SK-N-SH treated with all-trans-retinoic acid at 6 μM for 48 hours (cell line): Measurements from ENCODE around the gene GRAMD2B.

Experiments
- ARNTL ChIP-seq: fragments of 450-650 bp; formaldehyde crosslinking; IDR thresholded peaks from 2 replicates; pipeline ENCODE4 v1.5.0; 2020; ENCODE audit warnings: low read depth, mild to moderate bottlenecking, moderate library complexity, borderline replicate concordance
- CSDC2 ChIP-seq: fragments of 250-450 bp; sonication (Bioruptor Pico); IDR thresholded peaks from 2 replicates; pipeline ENCODE4 v1.5.0; 2020; ENCODE audit warnings: mild to moderate bottlenecking, moderate library complexity
- GLIS3 ChIP-seq: fragments of 250-450 bp; sonication (Bioruptor Pico); IDR thresholded peaks from 2 replicates; pipeline ENCODE4 v1.5.0; 2020; ENCODE audit warnings: mild to moderate bottlenecking, moderate library complexity
- OSR1 ChIP-seq: fragments of 250-450 bp; sonication (Bioruptor Pico); IDR thresholded peaks from 2 replicates; pipeline ENCODE4 v1.8.0; 2022; ENCODE audit warnings: moderate library complexity, mild to moderate bottlenecking, inconsistent platforms
- TOX ChIP-seq: fragments of 250-450 bp; sonication (Bioruptor Pico); IDR thresholded peaks from 2 replicates; pipeline ENCODE4 v1.8.0; 2021; ENCODE audit warnings: mild to moderate bottlenecking, moderate library complexity, borderline replicate concordance
- ZC3H10 ChIP-seq: fragments of 250-450 bp; sonication (Bioruptor Pico); IDR thresholded peaks from 2 replicates; pipeline ENCODE4 v1.5.1; 2021; ENCODE audit warnings: mild to moderate bottlenecking, moderate library complexity
- ZFP30 ChIP-seq: fragments of 450-650 bp; formaldehyde crosslinking; IDR thresholded peaks from 2 replicates; pipeline ENCODE4 v1.5.0; 2022; ENCODE audit warnings: mild to moderate bottlenecking, moderate library complexity
- ZNF565 ChIP-seq: fragments of 450-650 bp; formaldehyde crosslinking; conservative IDR thresholded peaks from 2 replicates; pipeline ENCODE4 v1.5.0; 2020; ENCODE audit warnings: low read depth, mild to moderate bottlenecking, moderate library complexity
- ZNF70 ChIP-seq: fragments of 450-650 bp; formaldehyde crosslinking; IDR thresholded peaks from 2 replicates; pipeline ENCODE4 v1.5.0; 2020; ENCODE audit warnings: mild to moderate bottlenecking, moderate library complexity
- TF ChIP-seq, protein P1 (sequence below): fragments of 250-450 bp; sonication (Bioruptor Pico); IDR thresholded peaks from 2 replicates; pipeline ENCODE4 v1.5.1; 2020; ENCODE audit warnings: low read depth, mild to moderate bottlenecking, moderate library complexity
- TF ChIP-seq, protein P2 (sequence below): fragments of 250-450 bp; sonication (Bioruptor Pico); IDR thresholded peaks from 2 replicates; pipeline ENCODE4 v1.8.0; 2021; ENCODE audit warnings: low read depth, mild to moderate bottlenecking, moderate library complexity, borderline replicate concordance

DNA sequence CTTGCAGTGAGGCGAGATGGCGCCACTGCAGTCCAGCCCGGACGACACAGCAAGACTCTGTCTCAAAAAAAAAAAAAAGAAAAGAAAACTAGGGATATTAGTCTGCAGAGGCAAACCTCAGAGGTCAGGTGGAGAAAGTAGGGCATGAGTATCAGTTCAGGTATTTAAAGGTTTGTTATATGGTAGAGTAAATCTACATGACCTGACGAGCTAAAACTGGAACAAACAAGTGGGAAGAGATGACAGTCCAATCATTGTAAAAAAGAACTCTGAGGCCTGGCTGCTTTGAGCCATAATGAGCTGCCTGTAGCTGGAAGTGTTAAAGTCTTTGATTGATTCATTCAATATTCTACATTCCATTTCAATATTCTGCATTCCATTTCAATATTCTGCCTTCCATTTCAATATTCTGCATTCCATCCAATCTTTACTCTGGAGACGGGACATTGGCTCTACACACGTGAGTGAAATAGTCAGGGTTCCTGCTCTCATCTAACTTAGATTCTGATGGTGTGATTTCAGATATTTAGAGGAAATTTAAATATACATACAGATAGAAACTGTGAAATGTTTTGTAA, 28.9 kb upstream of the GRAMD2B start:
- TF ChIP-seq ZC3H10 (CRISPR knock-in tag): no peak
- TF ChIP-seq, protein P1, sequence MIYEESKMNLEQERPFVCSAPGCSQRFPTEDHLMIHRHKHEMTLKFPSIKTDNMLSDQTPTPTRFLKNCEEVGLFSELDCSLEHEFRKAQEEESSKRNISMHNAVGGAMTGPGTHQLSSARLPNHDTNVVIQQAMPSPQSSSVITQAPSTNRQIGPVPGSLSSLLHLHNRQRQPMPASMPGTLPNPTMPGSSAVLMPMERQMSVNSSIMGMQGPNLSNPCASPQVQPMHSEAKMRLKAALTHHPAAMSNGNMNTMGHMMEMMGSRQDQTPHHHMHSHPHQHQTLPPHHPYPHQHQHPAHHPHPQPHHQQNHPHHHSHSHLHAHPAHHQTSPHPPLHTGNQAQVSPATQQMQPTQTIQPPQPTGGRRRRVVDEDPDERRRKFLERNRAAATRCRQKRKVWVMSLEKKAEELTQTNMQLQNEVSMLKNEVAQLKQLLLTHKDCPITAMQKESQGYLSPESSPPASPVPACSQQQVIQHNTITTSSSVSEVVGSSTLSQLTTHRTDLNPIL (CRISPR knock-in tag): no peak
- TF ChIP-seq, protein P2, sequence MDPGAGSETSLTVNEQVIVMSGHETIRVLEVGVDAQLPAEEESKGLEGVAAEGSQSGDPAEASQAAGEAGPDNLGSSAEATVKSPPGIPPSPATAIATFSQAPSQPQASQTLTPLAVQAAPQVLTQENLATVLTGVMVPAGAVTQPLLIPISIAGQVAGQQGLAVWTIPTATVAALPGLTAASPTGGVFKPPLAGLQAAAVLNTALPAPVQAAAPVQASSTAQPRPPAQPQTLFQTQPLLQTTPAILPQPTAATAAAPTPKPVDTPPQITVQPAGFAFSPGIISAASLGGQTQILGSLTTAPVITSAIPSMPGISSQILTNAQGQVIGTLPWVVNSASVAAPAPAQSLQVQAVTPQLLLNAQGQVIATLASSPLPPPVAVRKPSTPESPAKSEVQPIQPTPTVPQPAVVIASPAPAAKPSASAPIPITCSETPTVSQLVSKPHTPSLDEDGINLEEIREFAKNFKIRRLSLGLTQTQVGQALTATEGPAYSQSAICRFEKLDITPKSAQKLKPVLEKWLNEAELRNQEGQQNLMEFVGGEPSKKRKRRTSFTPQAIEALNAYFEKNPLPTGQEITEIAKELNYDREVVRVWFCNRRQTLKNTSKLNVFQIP (CRISPR knock-in tag): no peak
- TF ChIP-seq TOX (CRISPR knock-in tag): no peak
- TF ChIP-seq GLIS3: no peak
- TF ChIP-seq ZFP30: no peak
- TF ChIP-seq ZNF70: no peak
- no peak for TF ChIP-seq OSR1 (CRISPR knock-in tag)
- no peak for TF ChIP-seq CSDC2
- TF ChIP-seq ZNF565 (CRISPR knock-in tag): no peak
- no peak for TF ChIP-seq ARNTL (CRISPR knock-in tag)
